LoVo (cell line): ENCODE data around the gene GMCL2.
"Not testable (repeated sequence)": the region's sequence is repeated elsewhere in the genome, so short reads cannot be mapped to it uniquely, and the experiment has no call there.

Experiments
- DNase-seq: peaks from one replicate; pipeline ENCODE4 v3.0.0-alpha.2; 2016; ENCODE audit warnings: low spot score

Gene GMCL2

GRCh38 chr5:178187014-178187413, at the start of gene GMCL2:
Gene GMCL2, minus strand, starts transcription at chr5:178187371. Its CDS starts 72 bp downstream, at chr5:178187299.
- no peak for DNase-seq

GRCh38 chr5:178236679-178237078, 49.5 kb upstream of the GMCL2 start:
- no peak for DNase-seq

GRCh38 chr5:178236126-178236525, 49.0 kb upstream of the GMCL2 start:
- no peak for DNase-seq

- DNase-seq: no peak
Measured at GRCh38 chr5:178235588-178235974, 48.4 kb upstream of the GMCL2 start.

GRCh38 chr5:178234750-178235587, 47.8 kb upstream of the GMCL2 start:
- peak; percentile 57 for DNase-seq

GRCh38 chr5:178234121-178234749, 47.1 kb upstream of the GMCL2 start:
- no peak for DNase-seq

GRCh38 chr5:178232920-178233429, 45.8 kb upstream of the GMCL2 start:
- DNase-seq: no peak

- DNase-seq: peak; percentile 72
Measured at GRCh38 chr5:178232124-178232919, 45.2 kb upstream of the GMCL2 start, which contains the start of gene PHYKPL. Gene PHYKPL, minus strand, starts transcription at chr5:178232802. Its CDS starts 252 bp downstream, at chr5:178232550.

- DNase-seq: no peak
Measured at GRCh38 chr5:178231539-178232123, 44.5 kb upstream of the GMCL2 start.

- DNase-seq: no peak
Measured at GRCh38 chr5:178230879-178231538, 43.8 kb upstream of the GMCL2 start.

GRCh38 chr5:178229861-178230260, 42.7 kb upstream of the GMCL2 start:
- no peak for DNase-seq

- not testable (repeated sequence) for DNase-seq
Measured at GRCh38 chr5:178229111-178229510, 41.9 kb upstream of the GMCL2 start.

GRCh38 chr5:178228609-178229008, 41.4 kb upstream of the GMCL2 start:
- no peak for DNase-seq

GRCh38 chr5:178227929-178228328, 40.8 kb upstream of the GMCL2 start:
- no peak for DNase-seq

- DNase-seq: no peak
Measured at GRCh38 chr5:178227138-178227659, 40.0 kb upstream of the GMCL2 start.

- no peak for DNase-seq
Measured at GRCh38 chr5:178225174-178225573, 38.0 kb upstream of the GMCL2 start.

- DNase-seq: no peak
Measured at GRCh38 chr5:178224403-178224802, 37.2 kb upstream of the GMCL2 start.

GRCh38 chr5:178223828-178224335, 36.7 kb upstream of the GMCL2 start:
- DNase-seq: no peak

GRCh38 chr5:178223196-178223773, 36.1 kb upstream of the GMCL2 start:
- no peak for DNase-seq

GRCh38 chr5:178222292-178222691, 35.1 kb upstream of the GMCL2 start:
- no peak for DNase-seq

- DNase-seq: no peak
Measured at GRCh38 chr5:178221853-178222252, 34.7 kb upstream of the GMCL2 start.
